Esophagus muscularis mucosa (tissue), 4 donors: ENCODE results near the gene NEUROD2.

Experiments
- CTCF ChIP-seq, 3 experiments: fragments of 200-600 bp in 2 of 3; fragments of 450-650 bp in 1 of 3; sonication (generic) in 2 of 3; IDR thresholded peaks; one replicate each; pipeline ENCODE4 v1.5.1; 2017 to 2019; ENCODE audit warnings: antibody characterized with exemption in 3 of 3, mild to moderate bottlenecking in 2 of 3, moderate library complexity in 1 of 3
- EP300 ChIP-seq: sonication (generic); formaldehyde crosslinking; IDR thresholded peaks from one replicate; pipeline ENCODE4 v1.6.1; 2017; ENCODE audit warnings: antibody characterized with exemption
- POLR2A ChIP-seq: fragments of 450-650 bp; IDR thresholded peaks from one replicate; pipeline ENCODE4 v1.6.1; 2017; ENCODE audit warnings: antibody characterized with exemption, moderate library complexity, mild to moderate bottlenecking, low read depth
- POLR2AphosphoS5 ChIP-seq, 2 donors: sonication (generic); formaldehyde crosslinking; IDR thresholded peaks; one replicate each; pipeline ENCODE4 v1.6.1; 2017; ENCODE audit warnings: antibody characterized with exemption in 2 of 2

GRCh38 chr17:39632153-39632941 lies 24.6 kb upstream of the NEUROD2 start:
- no peak for TF ChIP-seq CTCF (IDR thresholded peaks at IDR 0.05)
- no peak for TF ChIP-seq POLR2A
- TF ChIP-seq POLR2AphosphoS5 (IDR thresholded peaks at IDR 0.05): no peak
- TF ChIP-seq EP300: no peak
